Epithelial cell of umbilical artery (primary cell): ENCODE results near the gene SLC19A1. TPM values are rescaled to one million over a fixed set of nuclear protein-coding genes. Genes with fewer than 3 reads are reported as not detected.

ENCODE experiments used
- total RNA-seq: library from RNA; depleted of rRNA; stranded (reverse); fragments of >200 nt; gene quantifications from 2 replicates; pipeline ENCODE4 v1.2.3, GENCODE V29; 2014

The SLC19A1 gene
- total RNA-seq: 8.8 and 10.2 TPM in 2 replicates

DNA sequence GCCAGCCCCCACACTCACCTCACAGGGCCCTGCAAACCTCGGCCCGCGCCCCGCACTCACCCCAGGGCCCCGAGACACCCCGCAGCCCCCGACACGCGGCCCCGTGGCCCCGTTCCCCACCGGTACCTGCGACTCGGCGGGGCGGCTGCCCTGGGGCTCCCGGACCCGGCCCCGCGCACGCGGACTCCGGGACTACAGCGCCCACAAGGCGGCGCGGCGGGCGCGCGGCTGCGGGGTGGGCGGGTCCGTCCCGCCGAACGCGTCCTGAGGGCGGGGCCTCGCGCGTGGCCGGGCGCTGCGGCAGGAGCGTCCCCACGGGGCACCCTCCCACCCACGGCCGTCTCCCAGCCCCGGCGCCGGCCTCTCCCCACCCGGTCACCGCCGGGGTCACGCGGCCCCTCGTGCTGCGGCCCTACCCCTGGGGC lies at the start of gene SLC19A1:
TSS of gene SLC19A1 (minus strand) at position 199 of the 425 bp plus-strand sequence. CDS start 4,481 bp downstream, outside the sequence.

Other genes starting within 250 kb of the SLC19A1 start
- 73.3 and 247 TPM in 2 replicates for gene COL18A1, start 137.3 kb downstream of the SLC19A1 start, total RNA-seq
- gene PCBP3, start 101.3 kb upstream of the SLC19A1 start, total RNA-seq: not detected in 2 replicates